ENCODE measurements around the gene SASH1. TPM values are rescaled to one million over a fixed set of nuclear protein-coding genes. Genes with fewer than 3 reads are reported as not detected.
"Not testable (repeated sequence)": the region's sequence is repeated elsewhere in the genome, so short reads cannot be mapped to it uniquely, and the experiment has no call there.

The SASH1 gene
- polyA plus RNA-seq, 1 donor = 34.0 TPM

- no peak for DNase-seq (ENCODE audit: low read depth)
These were observed 236.4 kb downstream of the SASH1 start for GRCh38 chr6:148578837-148579565.

GRCh38 chr6:148580442-148580841 is 237.8 kb downstream of the SASH1 start:
- DNase-seq (ENCODE audit: low read depth) = no peak

GRCh38 chr6:148583631-148584030 is 241.0 kb downstream of the SASH1 start:
- no peak for DNase-seq (ENCODE audit: low read depth)

- DNase-seq (ENCODE audit: low read depth) = not testable (repeated sequence)
These were observed 243.0 kb downstream of the SASH1 start for GRCh38 chr6:148585641-148586040.

GRCh38 chr6:148590883-148591282 is 248.2 kb downstream of the SASH1 start:
- DNase-seq (ENCODE audit: low read depth) = no peak

- DNase-seq (ENCODE audit: low read depth) = no peak
These were observed 249.0 kb downstream of the SASH1 start for GRCh38 chr6:148591656-148592055.

- no peak for DNase-seq (ENCODE audit: low read depth)
These were observed 250.6 kb downstream of the SASH1 start for GRCh38 chr6:148593130-148593812.

- no peak for DNase-seq (ENCODE audit: low read depth)
These were observed 251.2 kb downstream of the SASH1 start for GRCh38 chr6:148593813-148594170.

GRCh38 chr6:148595550-148595949 is 252.9 kb downstream of the SASH1 start:
- no peak for DNase-seq (ENCODE audit: low read depth)

- no peak for DNase-seq (ENCODE audit: low read depth)
These were observed 254.3 kb downstream of the SASH1 start for GRCh38 chr6:148596891-148597455.

- DNase-seq (ENCODE audit: low read depth) = no peak
These were observed 256.1 kb downstream of the SASH1 start for GRCh38 chr6:148598724-148599123.

- DNase-seq (ENCODE audit: low read depth) = no peak
These were observed 257.4 kb downstream of the SASH1 start for GRCh38 chr6:148599967-148600426.
